ENCODE results near the gene MAGEB16.

The MAGEB16 gene

DNA sequence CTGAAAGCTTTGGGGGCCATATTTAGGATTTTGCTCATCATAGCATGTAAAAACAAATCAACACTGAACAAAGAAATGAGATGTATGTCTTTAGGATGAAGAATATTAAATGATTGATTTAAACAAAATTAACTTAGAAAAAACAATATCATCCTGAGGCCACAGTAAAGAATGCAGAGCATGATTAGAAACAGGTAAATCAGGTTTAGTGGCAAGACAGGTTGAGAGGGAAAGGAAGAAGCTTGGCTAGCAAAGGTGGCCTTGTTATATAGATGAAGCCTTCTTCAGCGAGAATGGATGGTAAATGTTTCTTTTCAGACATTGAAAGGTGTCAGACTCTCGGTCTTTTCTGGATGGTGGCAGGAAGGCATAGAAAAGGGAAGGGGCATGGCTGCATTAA, 11.9 kb upstream of the MAGEB16 start:
- Histone ChIP-seq H3K79me2 (ENCODE audit: control insufficient read depth, low read length) (no peaks in the 10 kb centered on the region), H3K27ac (ENCODE audit: low read depth, low read length) (no peak overlapping the region), H3K4me3 (ENCODE audit: low read length) (no peak overlapping the region), H3K4me1 (ENCODE audit: control insufficient read depth, low read length) (no peaks in the 10 kb centered on the region), H3K27me3 (ENCODE audit: control insufficient read depth, low read length) (no peaks in the 10 kb centered on the region), H3F3A (ENCODE audit: control insufficient read depth, insufficient read depth) (no peaks in the 10 kb centered on the region), H3K4me2 (ENCODE audit: low read length) (no peak overlapping the region), H3K9me3 (ENCODE audit: control insufficient read depth, insufficient read depth, low read length) (no peaks in the 10 kb centered on the region), H3K36me3 (ENCODE audit: control insufficient read depth, low read length) (no peaks in the 10 kb centered on the region), H4K20me1 (ENCODE audit: control insufficient read depth, insufficient read depth, low read depth, low read length) (no peaks in the 10 kb centered on the region), H3K9me2 (replicated peaks; ENCODE audit: control insufficient read depth, low read length) (no peaks in the 10 kb centered on the region)
- TF ChIP-seq, protein P1, sequence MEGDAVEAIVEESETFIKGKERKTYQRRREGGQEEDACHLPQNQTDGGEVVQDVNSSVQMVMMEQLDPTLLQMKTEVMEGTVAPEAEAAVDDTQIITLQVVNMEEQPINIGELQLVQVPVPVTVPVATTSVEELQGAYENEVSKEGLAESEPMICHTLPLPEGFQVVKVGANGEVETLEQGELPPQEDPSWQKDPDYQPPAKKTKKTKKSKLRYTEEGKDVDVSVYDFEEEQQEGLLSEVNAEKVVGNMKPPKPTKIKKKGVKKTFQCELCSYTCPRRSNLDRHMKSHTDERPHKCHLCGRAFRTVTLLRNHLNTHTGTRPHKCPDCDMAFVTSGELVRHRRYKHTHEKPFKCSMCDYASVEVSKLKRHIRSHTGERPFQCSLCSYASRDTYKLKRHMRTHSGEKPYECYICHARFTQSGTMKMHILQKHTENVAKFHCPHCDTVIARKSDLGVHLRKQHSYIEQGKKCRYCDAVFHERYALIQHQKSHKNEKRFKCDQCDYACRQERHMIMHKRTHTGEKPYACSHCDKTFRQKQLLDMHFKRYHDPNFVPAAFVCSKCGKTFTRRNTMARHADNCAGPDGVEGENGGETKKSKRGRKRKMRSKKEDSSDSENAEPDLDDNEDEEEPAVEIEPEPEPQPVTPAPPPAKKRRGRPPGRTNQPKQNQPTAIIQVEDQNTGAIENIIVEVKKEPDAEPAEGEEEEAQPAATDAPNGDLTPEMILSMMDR (IDR thresholded peaks at IDR 0.05; ENCODE audit: low read depth, low read length, poor library complexity, severe bottlenecking), result no peak
- no peak for TF ChIP-seq EZH2phosphoT487 (IDR thresholded peaks at IDR 0.05; ENCODE audit: borderline replicate concordance, low read length)

DNA sequence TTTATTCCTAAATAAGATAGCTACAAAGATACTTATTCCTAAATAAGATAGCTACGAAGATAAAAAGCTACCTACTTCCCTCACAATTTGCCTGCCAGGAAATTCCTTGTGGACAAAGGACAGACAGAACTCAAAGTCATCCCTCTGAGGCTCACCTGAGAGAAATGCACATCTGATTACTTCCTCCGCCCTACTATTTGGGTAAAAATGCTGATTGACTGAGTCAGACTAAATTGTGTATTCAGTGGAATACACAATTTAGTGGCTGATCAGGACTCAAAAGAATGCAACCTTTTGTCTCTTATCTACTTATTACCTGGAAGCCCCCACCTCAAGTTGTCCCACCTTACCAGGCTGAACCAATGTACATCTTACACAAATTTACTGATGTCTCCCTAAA, 10.3 kb upstream of the MAGEB16 start:
- TF ChIP-seq, protein P1 (IDR thresholded peaks at IDR 0.05; ENCODE audit: low read depth, low read length, poor library complexity, severe bottlenecking), result no peak
- no peak for TF ChIP-seq EZH2phosphoT487 (IDR thresholded peaks at IDR 0.05; ENCODE audit: borderline replicate concordance, low read length)
- Histone ChIP-seq H3K9me3 (ENCODE audit: control insufficient read depth, insufficient read depth, low read length) (no peaks in the 10 kb centered on the region), H3K27me3 (ENCODE audit: control insufficient read depth, low read length) (no peaks in the 10 kb centered on the region), H3K9me2 (replicated peaks; ENCODE audit: control insufficient read depth, low read length) (no peaks in the 10 kb centered on the region), H3K4me2 (ENCODE audit: low read length) (no peak overlapping the region), H3K4me1 (ENCODE audit: control insufficient read depth, low read length) (no peaks in the 10 kb centered on the region), H3K27ac (ENCODE audit: low read depth, low read length) (no peak overlapping the region), H4K20me1 (ENCODE audit: control insufficient read depth, insufficient read depth, low read depth, low read length) (no peaks in the 10 kb centered on the region), H3F3A (ENCODE audit: control insufficient read depth, insufficient read depth) (no peaks in the 10 kb centered on the region), H3K4me3 (ENCODE audit: low read length) (no peak overlapping the region), H3K79me2 (ENCODE audit: control insufficient read depth, low read length) (no peaks in the 10 kb centered on the region), H3K36me3 (ENCODE audit: control insufficient read depth, low read length) (no peaks in the 10 kb centered on the region)

DNA sequence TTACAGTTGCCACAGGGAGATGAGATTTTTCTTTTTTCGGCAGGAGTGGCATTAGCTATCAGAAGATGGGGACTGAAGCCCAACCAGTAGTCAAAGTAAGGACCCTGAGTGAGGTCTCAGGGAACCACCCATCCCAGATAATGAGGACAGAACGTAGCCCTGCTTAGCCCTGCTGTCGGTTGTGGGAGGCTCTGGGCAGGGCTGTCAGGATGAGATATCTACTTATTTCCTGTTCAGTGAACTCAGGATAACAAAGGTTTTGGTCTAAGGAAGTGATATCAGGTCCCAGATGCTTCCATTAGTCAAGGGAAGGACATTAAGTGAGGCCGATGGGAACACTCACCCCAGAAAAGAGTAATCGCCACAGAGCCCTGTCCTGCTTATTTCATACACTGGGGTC, 2.3 kb downstream of the MAGEB16 start:
- Histone ChIP-seq H3K36me3 (ENCODE audit: control insufficient read depth, low read length) (no peaks in the 10 kb centered on the region), H3K27me3 (ENCODE audit: control insufficient read depth, low read length) (no peaks in the 10 kb centered on the region), H3K27ac (ENCODE audit: low read depth, low read length) (no peak overlapping the region), H3F3A (ENCODE audit: control insufficient read depth, insufficient read depth) (no peaks in the 10 kb centered on the region), H3K4me1 (ENCODE audit: control insufficient read depth, low read length) (no peaks in the 10 kb centered on the region), H4K20me1 (ENCODE audit: control insufficient read depth, insufficient read depth, low read depth, low read length) (no peaks in the 10 kb centered on the region), H3K4me2 (ENCODE audit: low read length) (no peak overlapping the region), H3K9me2 (replicated peaks; ENCODE audit: control insufficient read depth, low read length) (no peaks in the 10 kb centered on the region), H3K4me3 (ENCODE audit: low read length) (no peak overlapping the region), H3K79me2 (ENCODE audit: control insufficient read depth, low read length) (no peaks in the 10 kb centered on the region), H3K9me3 (ENCODE audit: control insufficient read depth, insufficient read depth, low read length) (no peaks in the 10 kb centered on the region)
- TF ChIP-seq EZH2phosphoT487 (IDR thresholded peaks at IDR 0.05; ENCODE audit: borderline replicate concordance, low read length), result no peak

DNA sequence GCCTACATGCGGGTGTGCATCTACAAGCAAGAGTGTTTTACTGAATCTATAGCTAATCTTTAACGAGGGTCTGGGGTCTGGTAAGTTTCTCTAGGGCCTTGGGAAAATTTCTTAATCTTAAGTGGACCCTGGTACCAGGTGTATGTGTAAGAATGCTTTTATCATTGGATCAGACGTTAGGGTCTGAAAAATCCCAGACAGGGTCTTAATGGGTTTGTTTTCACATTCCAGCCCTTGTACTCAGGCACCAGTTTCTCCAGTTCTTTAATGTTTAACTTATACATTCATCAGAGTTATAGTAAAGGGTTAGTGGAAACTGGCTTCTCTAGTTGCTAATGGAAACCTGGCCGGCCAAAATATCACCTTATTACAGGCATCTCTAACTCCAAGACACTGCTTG, 11.6 kb downstream of the MAGEB16 start:
- Histone ChIP-seq H3K79me2 (ENCODE audit: control insufficient read depth, low read length) (no peaks in the 10 kb centered on the region), H3K4me2 (ENCODE audit: low read length) (no peak overlapping the region), H3K27me3 (ENCODE audit: control insufficient read depth, low read length) (no peaks in the 10 kb centered on the region), H3K36me3 (ENCODE audit: control insufficient read depth, low read length) (no peaks in the 10 kb centered on the region), H3K4me1 (ENCODE audit: control insufficient read depth, low read length) (no peaks in the 10 kb centered on the region), H3F3A (ENCODE audit: control insufficient read depth, insufficient read depth) (no peaks in the 10 kb centered on the region), H3K9me3 (ENCODE audit: control insufficient read depth, insufficient read depth, low read length) (no peaks in the 10 kb centered on the region), H4K20me1 (ENCODE audit: control insufficient read depth, insufficient read depth, low read depth, low read length) (no peaks in the 10 kb centered on the region), H3K9me2 (replicated peaks; ENCODE audit: control insufficient read depth, low read length) (no peaks in the 10 kb centered on the region), H3K27ac (ENCODE audit: low read depth, low read length) (no peak overlapping the region), H3K4me3 (ENCODE audit: low read length) (no peak overlapping the region)
- TF ChIP-seq, protein P1 (IDR thresholded peaks at IDR 0.05; ENCODE audit: low read depth, low read length, poor library complexity, severe bottlenecking), result no peak
- no peak for TF ChIP-seq EZH2phosphoT487 (IDR thresholded peaks at IDR 0.05; ENCODE audit: borderline replicate concordance, low read length)
